Measurements from ENCODE around the gene SULT1C2. TPM values are rescaled to one million over a fixed set of nuclear protein-coding genes. Genes with fewer than 3 reads are reported as not detected.

The SULT1C2 gene
- total and polyA plus RNA-seq, 9 of the 15 experiments (the other 6 are each of a cell fraction or from before 2014, with no cell fraction given) = 0.22 TPM; not detected in 8

DNA sequence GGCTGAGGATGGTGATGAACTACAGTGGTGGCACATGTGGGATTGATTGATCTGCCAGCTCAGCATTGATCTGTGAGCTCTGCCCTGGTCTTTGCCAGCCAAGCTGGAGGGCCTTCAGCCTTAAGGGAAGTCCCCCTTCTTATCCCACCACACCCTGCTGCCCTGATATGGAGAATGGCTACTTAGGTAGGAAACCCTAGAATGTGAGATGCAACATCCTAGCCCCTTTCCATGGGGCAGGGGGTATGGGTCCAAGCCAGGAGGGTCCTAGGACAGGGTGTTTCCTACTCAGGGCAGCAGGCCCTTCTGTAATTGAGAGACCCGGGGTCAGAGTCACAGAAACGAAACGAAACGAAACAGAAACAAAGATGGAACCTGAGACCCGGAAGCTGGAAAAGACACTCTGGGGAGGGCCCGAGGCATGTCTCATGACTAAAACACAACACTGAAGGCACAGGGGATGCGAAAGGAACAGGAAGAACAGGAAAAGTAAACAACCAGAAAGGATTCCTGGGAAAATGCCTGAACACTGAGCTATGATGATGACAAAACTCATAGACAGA, 16.9 kb upstream of the SULT1C2 start:
- intact Hi-C loops (cut with micrococcal nuclease) = no loop called here
- H3K9ac ChIP-seq (ENCODE audit: insufficient read depth in 1 of 2, low read depth in 2 of 2, low read length in 2 of 2) = peak overlapping the region in 1 of 2 experiments; percentile 18; a peak in 2 of 4 replicates
- ATAC-seq = peak; percentile 84
- H4K20me1 ChIP-seq (replicated peaks; ENCODE audit: control insufficient read depth, insufficient read depth, low read length) = no peaks in the 10 kb centered on the region; the same call in 1 of the 2 replicates
- H3K79me2 ChIP-seq (ENCODE audit: control insufficient read depth, insufficient read depth, low read length) = no peaks in the 10 kb centered on the region
- H3K4me1 ChIP-seq (replicated peaks in 1 of 2; ENCODE audit: control insufficient read depth in 2 of 2, insufficient read depth in 2 of 2, low read length in 2 of 2) = no peaks in the 10 kb centered on the region
- no peaks in the 10 kb centered on the region for H3K9me3 ChIP-seq (replicated peaks; ENCODE audit: control insufficient read depth, insufficient read depth, low read depth, low read length)
- BruUV-seq (replicated peaks) = no TSS peak
- WGBS (ENCODE audit: insufficient coverage, low coverage, missing lambda C conversion rate) = 2% methylated on average over 7 of the region's 7 CpGs
- ChIA-PET POLR2A (interaction anchor here (0.6 to 1.3 kb wide), 2 partner anchors 26 to 133 kb away, joined by 4 read pairs; no protein-coding TSS in a partner anchor), CTCF (ENCODE audit: low intra/inter-chr PET ratio) (no interaction called here)
- FAIRE-seq = peak; percentile 26
- H2AFZ ChIP-seq (ENCODE audit: low read depth, low read length) = peak overlapping the region; percentile 95
- H3K36me3 ChIP-seq (ENCODE audit: control insufficient read depth, insufficient read depth, low read length) = no peaks in the 10 kb centered on the region
- H3K4me2 ChIP-seq (ENCODE audit: insufficient read depth, low read length) = peak overlapping the region; percentile 77
- in situ Hi-C loops (cut with MboI) = no loop called here
- H3K4me3 ChIP-seq = peak overlapping the region; percentile 21; the same call in 1 of the 2 replicates
- no peaks in the 10 kb centered on the region for H3K9me1 ChIP-seq (ENCODE audit: control insufficient read depth, insufficient read depth, low read length)
- peaks cover 0 to 8% of the 10 kb centered on the region in 2 experiments; a peak in 2 of 5 replicates for H3K27me3 ChIP-seq (ENCODE audit: control insufficient read depth in 2 of 2, insufficient read depth in 2 of 2, low read length in 2 of 2)
- DNase-seq (ENCODE audit: extremely low read depth in 1 of 4, low spot score in 3 of 4) = peak; percentile 19 to 43 (median 27)
- H3K27ac ChIP-seq (ENCODE audit: extremely low read depth, low read depth, low read length) = no peak overlapping the region
- peak; percentile 86 to 87 for TF ChIP-seq FOXK2 (conservative IDR thresholded peaks at IDR 0.05 in 1 of 2, IDR thresholded peaks at IDR 0.05 in 1 of 2; ENCODE audit: low read depth in 2 of 2)
- TF ChIP-seq NR2C2 (CRISPR knock-in tag; IDR thresholded peaks at IDR 0.05) = no peak
- TF ChIP-seq NR2C2 (tag; IDR thresholded peaks at IDR 0.05) = peak; percentile 48; the same call in 1 of the 2 replicates
- TF ChIP-seq, protein P1, sequence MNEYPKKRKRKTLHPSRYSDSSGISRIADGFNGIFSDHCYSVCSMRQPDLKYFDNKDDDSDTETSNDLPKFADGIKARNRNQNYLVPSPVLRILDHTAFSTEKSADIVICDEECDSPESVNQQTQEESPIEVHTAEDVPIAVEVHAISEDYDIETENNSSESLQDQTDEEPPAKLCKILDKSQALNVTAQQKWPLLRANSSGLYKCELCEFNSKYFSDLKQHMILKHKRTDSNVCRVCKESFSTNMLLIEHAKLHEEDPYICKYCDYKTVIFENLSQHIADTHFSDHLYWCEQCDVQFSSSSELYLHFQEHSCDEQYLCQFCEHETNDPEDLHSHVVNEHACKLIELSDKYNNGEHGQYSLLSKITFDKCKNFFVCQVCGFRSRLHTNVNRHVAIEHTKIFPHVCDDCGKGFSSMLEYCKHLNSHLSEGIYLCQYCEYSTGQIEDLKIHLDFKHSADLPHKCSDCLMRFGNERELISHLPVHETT (CRISPR knock-in tag; conservative IDR thresholded peaks at IDR 0.05 in 1 of 2, IDR thresholded peaks at IDR 0.05 in 1 of 2) = 0 out of 4 replicates have a peak, but pooled peaks of 1 of the 2 experiments have one; percentile 43
- peak in 1 of 2 experiments; percentile 60; a peak in 1 of 4 replicates for TF ChIP-seq FOXA3 (CRISPR knock-in tag; conservative IDR thresholded peaks at IDR 0.05 in 1 of 2, IDR thresholded peaks at IDR 0.05 in 1 of 2)
- no peak for TF ChIP-seq ZNF77 (CRISPR knock-in tag; IDR thresholded peaks at IDR 0.05)
- peak; percentile 47 for TF ChIP-seq PHF20 (IDR thresholded peaks at IDR 0.05; ENCODE audit: partially characterized antibody)
- TF ChIP-seq ADNP (tag; IDR thresholded peaks at IDR 0.05) = 0 out of 2 replicates have a peak, but pooled peaks have one; percentile 27
- TF ChIP-seq, protein P2, sequence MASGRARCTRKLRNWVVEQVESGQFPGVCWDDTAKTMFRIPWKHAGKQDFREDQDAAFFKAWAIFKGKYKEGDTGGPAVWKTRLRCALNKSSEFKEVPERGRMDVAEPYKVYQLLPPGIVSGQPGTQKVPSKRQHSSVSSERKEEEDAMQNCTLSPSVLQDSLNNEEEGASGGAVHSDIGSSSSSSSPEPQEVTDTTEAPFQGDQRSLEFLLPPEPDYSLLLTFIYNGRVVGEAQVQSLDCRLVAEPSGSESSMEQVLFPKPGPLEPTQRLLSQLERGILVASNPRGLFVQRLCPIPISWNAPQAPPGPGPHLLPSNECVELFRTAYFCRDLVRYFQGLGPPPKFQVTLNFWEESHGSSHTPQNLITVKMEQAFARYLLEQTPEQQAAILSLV (tag; IDR thresholded peaks at IDR 0.05) = 0 out of 2 replicates have a peak, but pooled peaks have one; percentile 37
- TF ChIP-seq HNRNPK (IDR thresholded peaks at IDR 0.05; ENCODE audit: low read depth, low read length, poor library complexity, severe bottlenecking) = no peak
- peak; percentile 36 for TF ChIP-seq ETV1 (tag; conservative IDR thresholded peaks at IDR 0.05; ENCODE audit: low read depth)
- peak; percentile 90; the same call in 1 of the 2 replicates for TF ChIP-seq BCOR (IDR thresholded peaks at IDR 0.05)
- no peak for TF ChIP-seq NR4A1 (CRISPR knock-in tag; IDR thresholded peaks at IDR 0.05)
- peak; percentile 62; the same call in 1 of the 2 replicates for TF ChIP-seq NR4A1 (tag; IDR thresholded peaks at IDR 0.05)
- TF ChIP-seq KDM1A (IDR thresholded peaks at IDR 0.05) = no peak
